ENCODE measurements around the gene GLP1R. TPM values are rescaled to one million over a fixed set of nuclear protein-coding genes. Genes with fewer than 3 reads are reported as not detected.

The GLP1R gene
- total RNA-seq, 1 experiment from 2014 or later = not detected

DNA sequence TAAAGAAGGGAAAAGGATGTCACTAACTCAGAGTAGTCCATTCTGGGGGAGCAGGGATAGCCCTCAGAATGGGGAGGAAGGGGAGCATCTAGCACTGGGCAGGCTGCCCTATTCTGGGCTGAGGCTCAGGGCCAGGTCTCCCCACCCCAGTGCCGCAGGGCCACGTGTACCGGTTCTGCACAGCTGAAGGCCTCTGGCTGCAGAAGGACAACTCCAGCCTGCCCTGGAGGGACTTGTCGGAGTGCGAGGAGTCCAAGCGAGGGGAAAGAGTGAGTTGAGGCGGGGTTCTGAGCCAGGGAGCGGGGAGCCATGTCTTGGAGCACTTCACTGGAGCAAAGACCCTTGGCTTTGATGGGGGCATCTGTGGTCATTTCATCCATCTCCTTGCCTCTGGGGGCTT, 17.0 kb downstream of the GLP1R start:
- H3K4me1 ChIP-seq (ENCODE audit: control insufficient read depth, insufficient read depth, low read length) = peaks cover 3% of the 10 kb centered on the region; the same call in 1 of the 2 replicates
- no TSS peak for BruUV-seq (replicated peaks)
- ChIA-PET CTCF (no interaction called here), POLR2A (interaction anchor here (0.5 kb wide), 1 partner anchor 426 kb away, joined by 4 read pairs; no protein-coding TSS in a partner anchor)
- DNase-seq (ENCODE audit: low read depth, low spot score) (no peak), ATAC-seq (no peak)
- peaks cover 4% of the 10 kb centered on the region; the same call in 1 of the 2 replicates for H3K27me3 ChIP-seq (ENCODE audit: control insufficient read depth, insufficient read depth, low read length)
- no peaks in the 10 kb centered on the region for H3K9me3 ChIP-seq (ENCODE audit: control insufficient read depth, insufficient read depth, low read depth, low read length)
- TF ChIP-seq TCF7L2 (IDR thresholded peaks at IDR 0.05; ENCODE audit: low read depth, low read length) (no peak), SIN3A (IDR thresholded peaks at IDR 0.05; ENCODE audit: borderline replicate concordance, insufficient read depth, low read depth, low read length) (no peak), POLR2AphosphoS5 (IDR thresholded peaks at IDR 0.05; ENCODE audit: low read depth, low read length) (no peak)
- TF ChIP-seq, protein P1, sequence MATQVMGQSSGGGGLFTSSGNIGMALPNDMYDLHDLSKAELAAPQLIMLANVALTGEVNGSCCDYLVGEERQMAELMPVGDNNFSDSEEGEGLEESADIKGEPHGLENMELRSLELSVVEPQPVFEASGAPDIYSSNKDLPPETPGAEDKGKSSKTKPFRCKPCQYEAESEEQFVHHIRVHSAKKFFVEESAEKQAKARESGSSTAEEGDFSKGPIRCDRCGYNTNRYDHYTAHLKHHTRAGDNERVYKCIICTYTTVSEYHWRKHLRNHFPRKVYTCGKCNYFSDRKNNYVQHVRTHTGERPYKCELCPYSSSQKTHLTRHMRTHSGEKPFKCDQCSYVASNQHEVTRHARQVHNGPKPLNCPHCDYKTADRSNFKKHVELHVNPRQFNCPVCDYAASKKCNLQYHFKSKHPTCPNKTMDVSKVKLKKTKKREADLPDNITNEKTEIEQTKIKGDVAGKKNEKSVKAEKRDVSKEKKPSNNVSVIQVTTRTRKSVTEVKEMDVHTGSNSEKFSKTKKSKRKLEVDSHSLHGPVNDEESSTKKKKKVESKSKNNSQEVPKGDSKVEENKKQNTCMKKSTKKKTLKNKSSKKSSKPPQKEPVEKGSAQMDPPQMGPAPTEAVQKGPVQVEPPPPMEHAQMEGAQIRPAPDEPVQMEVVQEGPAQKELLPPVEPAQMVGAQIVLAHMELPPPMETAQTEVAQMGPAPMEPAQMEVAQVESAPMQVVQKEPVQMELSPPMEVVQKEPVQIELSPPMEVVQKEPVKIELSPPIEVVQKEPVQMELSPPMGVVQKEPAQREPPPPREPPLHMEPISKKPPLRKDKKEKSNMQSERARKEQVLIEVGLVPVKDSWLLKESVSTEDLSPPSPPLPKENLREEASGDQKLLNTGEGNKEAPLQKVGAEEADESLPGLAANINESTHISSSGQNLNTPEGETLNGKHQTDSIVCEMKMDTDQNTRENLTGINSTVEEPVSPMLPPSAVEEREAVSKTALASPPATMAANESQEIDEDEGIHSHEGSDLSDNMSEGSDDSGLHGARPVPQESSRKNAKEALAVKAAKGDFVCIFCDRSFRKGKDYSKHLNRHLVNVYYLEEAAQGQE (IDR thresholded peaks at IDR 0.05; ENCODE audit: insufficient read depth in 1 of 2, low read depth in 2 of 2, low read length in 1 of 2) = no peak
- TF ChIP-seq, protein P2, sequence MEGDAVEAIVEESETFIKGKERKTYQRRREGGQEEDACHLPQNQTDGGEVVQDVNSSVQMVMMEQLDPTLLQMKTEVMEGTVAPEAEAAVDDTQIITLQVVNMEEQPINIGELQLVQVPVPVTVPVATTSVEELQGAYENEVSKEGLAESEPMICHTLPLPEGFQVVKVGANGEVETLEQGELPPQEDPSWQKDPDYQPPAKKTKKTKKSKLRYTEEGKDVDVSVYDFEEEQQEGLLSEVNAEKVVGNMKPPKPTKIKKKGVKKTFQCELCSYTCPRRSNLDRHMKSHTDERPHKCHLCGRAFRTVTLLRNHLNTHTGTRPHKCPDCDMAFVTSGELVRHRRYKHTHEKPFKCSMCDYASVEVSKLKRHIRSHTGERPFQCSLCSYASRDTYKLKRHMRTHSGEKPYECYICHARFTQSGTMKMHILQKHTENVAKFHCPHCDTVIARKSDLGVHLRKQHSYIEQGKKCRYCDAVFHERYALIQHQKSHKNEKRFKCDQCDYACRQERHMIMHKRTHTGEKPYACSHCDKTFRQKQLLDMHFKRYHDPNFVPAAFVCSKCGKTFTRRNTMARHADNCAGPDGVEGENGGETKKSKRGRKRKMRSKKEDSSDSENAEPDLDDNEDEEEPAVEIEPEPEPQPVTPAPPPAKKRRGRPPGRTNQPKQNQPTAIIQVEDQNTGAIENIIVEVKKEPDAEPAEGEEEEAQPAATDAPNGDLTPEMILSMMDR (IDR thresholded peaks at IDR 0.05) = no peak
- H3K4me3 ChIP-seq (ENCODE audit: low read depth in 2 of 2, low read length in 2 of 2) = no peak overlapping the region
- H3K36me3 ChIP-seq (ENCODE audit: control insufficient read depth, insufficient read depth, low read length) = no peaks in the 10 kb centered on the region
- H3K27ac ChIP-seq (ENCODE audit: low read length) = no peak overlapping the region
- intact Hi-C loops (cut with micrococcal nuclease; ENCODE audit: unreplicated experiment) = no loop called here
- in situ Hi-C loops (cut with HindIII; ENCODE audit: low pct_unique_long_range_greater_than_20kb, low sequenced_read_pairs) = no loop called here

- CTCF ChIA-PET = interaction anchor here (0.8 kb wide), 1 partner anchor 37 kb away, joined by 3 read pairs; no protein-coding TSS in a partner anchor
- DNase-seq (ENCODE audit: low read depth, low spot score) (no peak), ATAC-seq (no peak)
- Histone ChIP-seq H3K9me3 (ENCODE audit: control insufficient read depth, insufficient read depth, low read depth, low read length) (no peaks in the 10 kb centered on the region), H3K4me3 (ENCODE audit: low read depth in 2 of 2, low read length in 2 of 2) (no peak overlapping the region), H3K36me3 (ENCODE audit: control insufficient read depth, insufficient read depth, low read length) (no peaks in the 10 kb centered on the region), H3K27me3 (ENCODE audit: control insufficient read depth, insufficient read depth, low read length) (peaks cover 7% of the 10 kb centered on the region), H3K4me1 (ENCODE audit: control insufficient read depth, insufficient read depth, low read length) (no peaks in the 10 kb centered on the region), H3K27ac (ENCODE audit: low read length) (no peak overlapping the region)
- POLR2A ChIA-PET = no interaction called here
- intact Hi-C loops (cut with micrococcal nuclease; ENCODE audit: unreplicated experiment) = no loop called here
- in situ Hi-C loops (cut with HindIII; ENCODE audit: low pct_unique_long_range_greater_than_20kb, low sequenced_read_pairs) = no loop called here
- no peak for TF ChIP-seq SIN3A (IDR thresholded peaks at IDR 0.05; ENCODE audit: borderline replicate concordance, insufficient read depth, low read depth, low read length)
- TF ChIP-seq, protein P1 (IDR thresholded peaks at IDR 0.05; ENCODE audit: insufficient read depth in 1 of 2, low read depth in 2 of 2, low read length in 1 of 2) = no peak
- TF ChIP-seq, protein P2 (IDR thresholded peaks at IDR 0.05) = no peak
- no peak for TF ChIP-seq TCF7L2 (IDR thresholded peaks at IDR 0.05; ENCODE audit: low read depth, low read length)
- TF ChIP-seq POLR2AphosphoS5 (IDR thresholded peaks at IDR 0.05; ENCODE audit: low read depth, low read length) = no peak
- no TSS peak for BruUV-seq (replicated peaks)
These were observed 19.8 kb downstream of the GLP1R start for GRCh38 chr6:39068391-39068790.

Data from Panc1 (cell line).